Mucosa of rectum (tissue), 2 donors: ENCODE results near the gene GRB7.

Experiments used
- H3K27ac ChIP-seq, 2 donors: one replicate each; pipeline ENCODE4 v1.7.0; 2013; ENCODE audit warnings: inconsistent platforms in 2 of 2, low read depth in 2 of 2, low read length in 2 of 2
- H3K27me3 ChIP-seq, 2 donors: one replicate each; pipeline ENCODE4 v1.7.0; 2013; ENCODE audit warnings: low read length in 2 of 2; ENCODE audit not compliant: control insufficient read depth in 2 of 2, insufficient read depth in 2 of 2
- H3K36me3 ChIP-seq, 2 donors: one replicate each; pipeline ENCODE4 v1.7.0; 2013; ENCODE audit warnings: low read length in 2 of 2; ENCODE audit not compliant: control insufficient read depth in 2 of 2, insufficient read depth in 2 of 2
- H3K4me1 ChIP-seq, 2 donors: one replicate each; pipeline ENCODE4 v1.7.0; 2013; ENCODE audit warnings: low read length in 2 of 2, mild to moderate bottlenecking in 1 of 2; ENCODE audit not compliant: control insufficient read depth in 2 of 2, insufficient read depth in 2 of 2
- H3K4me3 ChIP-seq, 2 donors: one replicate each; pipeline ENCODE4 v1.7.0; 2013; ENCODE audit warnings: low read length in 2 of 2
- H3K9ac ChIP-seq, 2 donors: one replicate each; pipeline ENCODE4 v1.7.0; 2013; ENCODE audit warnings: low read length in 2 of 2, low read depth in 1 of 2, mild to moderate bottlenecking in 1 of 2
- H3K9me3 ChIP-seq, 2 donors: one replicate each; pipeline ENCODE4 v1.7.0; 2013; ENCODE audit warnings: low read length in 2 of 2; ENCODE audit not compliant: control insufficient read depth in 2 of 2
- donor health status: healthy.
- donor health status: Normal muscosa, but diverticular disease.

The GRB7 gene

GRCh38 chr17:39750131-39751015 lies 12.6 kb downstream of the GRB7 start:
- no peak overlapping the region for H3K9ac ChIP-seq
- H3K36me3 ChIP-seq = peaks cover 2 to 3% of the 10 kb centered on the region in 2 donors
- H3K4me1 ChIP-seq = peaks cover 11 to 18% of the 10 kb centered on the region in 2 donors
- H3K4me3 ChIP-seq = no peak overlapping the region
- no peaks in the 10 kb centered on the region for H3K9me3 ChIP-seq
- no peak overlapping the region for H3K27ac ChIP-seq
- H3K27me3 ChIP-seq = no peaks in the 10 kb centered on the region

- Histone ChIP-seq H3K9ac (no peak overlapping the region), H3K4me3 (no peak overlapping the region), H3K27ac (no peak overlapping the region), H3K9me3 (no peaks in the 10 kb centered on the region), H3K27me3 (no peaks in the 10 kb centered on the region), H3K4me1 (peaks cover 11 to 18% of the 10 kb centered on the region in 2 donors), H3K36me3 (no peaks in the 10 kb centered on the region)
Observed at GRCh38 chr17:39751016-39751543, 13.3 kb downstream of the GRB7 start.

DNA sequence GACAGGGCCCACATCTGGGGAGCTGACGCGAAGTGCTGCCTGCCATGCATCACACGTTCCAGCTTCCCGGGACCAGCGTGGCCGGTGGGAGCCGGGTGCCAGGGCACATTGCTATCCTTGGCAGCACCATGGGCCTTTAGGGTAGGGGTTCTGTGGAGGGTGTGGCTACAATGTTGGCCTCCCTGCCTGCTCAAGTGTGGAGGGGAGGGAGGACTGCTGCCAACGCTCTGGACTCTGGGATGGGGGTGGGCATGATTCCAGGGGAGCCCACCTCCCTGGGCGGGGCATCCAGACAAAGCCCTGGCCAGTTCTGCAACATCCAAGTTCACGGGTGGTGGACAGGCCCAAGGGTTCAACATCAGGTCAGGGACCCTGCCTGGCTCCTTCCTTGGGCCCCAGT lies 13.9 kb downstream of the GRB7 start:
- H3K27me3 ChIP-seq = no peaks in the 10 kb centered on the region
- no peaks in the 10 kb centered on the region for H3K9me3 ChIP-seq
- no peak overlapping the region for H3K4me3 ChIP-seq
- peaks cover 11 to 18% of the 10 kb centered on the region in 2 donors for H3K4me1 ChIP-seq
- H3K9ac ChIP-seq = no peak overlapping the region
- no peak overlapping the region for H3K27ac ChIP-seq
- H3K36me3 ChIP-seq = no peaks in the 10 kb centered on the region

GRCh38 chr17:39752241-39752881 lies 14.6 kb downstream of the GRB7 start:
- Histone ChIP-seq H3K27me3 (no peaks in the 10 kb centered on the region), H3K9ac (no peak overlapping the region), H3K4me1 (peaks cover 11 to 18% of the 10 kb centered on the region in 2 donors), H3K27ac (no peak overlapping the region), H3K36me3 (no peaks in the 10 kb centered on the region), H3K4me3 (no peak overlapping the region), H3K9me3 (no peaks in the 10 kb centered on the region)

GRCh38 chr17:39753514-39754160 lies 15.9 kb downstream of the GRB7 start:
- no peaks in the 10 kb centered on the region for H3K27me3 ChIP-seq
- no peaks in the 10 kb centered on the region for H3K9me3 ChIP-seq
- no peaks in the 10 kb centered on the region for H3K36me3 ChIP-seq
- peak overlapping the region; percentile 64 to 86 for H3K9ac ChIP-seq
- peak overlapping the region; percentile 69 to 81 for H3K4me3 ChIP-seq
- peak overlapping the region; percentile 90 to 96 for H3K27ac ChIP-seq
- H3K4me1 ChIP-seq = peaks cover 11 to 22% of the 10 kb centered on the region in 2 donors

DNA sequence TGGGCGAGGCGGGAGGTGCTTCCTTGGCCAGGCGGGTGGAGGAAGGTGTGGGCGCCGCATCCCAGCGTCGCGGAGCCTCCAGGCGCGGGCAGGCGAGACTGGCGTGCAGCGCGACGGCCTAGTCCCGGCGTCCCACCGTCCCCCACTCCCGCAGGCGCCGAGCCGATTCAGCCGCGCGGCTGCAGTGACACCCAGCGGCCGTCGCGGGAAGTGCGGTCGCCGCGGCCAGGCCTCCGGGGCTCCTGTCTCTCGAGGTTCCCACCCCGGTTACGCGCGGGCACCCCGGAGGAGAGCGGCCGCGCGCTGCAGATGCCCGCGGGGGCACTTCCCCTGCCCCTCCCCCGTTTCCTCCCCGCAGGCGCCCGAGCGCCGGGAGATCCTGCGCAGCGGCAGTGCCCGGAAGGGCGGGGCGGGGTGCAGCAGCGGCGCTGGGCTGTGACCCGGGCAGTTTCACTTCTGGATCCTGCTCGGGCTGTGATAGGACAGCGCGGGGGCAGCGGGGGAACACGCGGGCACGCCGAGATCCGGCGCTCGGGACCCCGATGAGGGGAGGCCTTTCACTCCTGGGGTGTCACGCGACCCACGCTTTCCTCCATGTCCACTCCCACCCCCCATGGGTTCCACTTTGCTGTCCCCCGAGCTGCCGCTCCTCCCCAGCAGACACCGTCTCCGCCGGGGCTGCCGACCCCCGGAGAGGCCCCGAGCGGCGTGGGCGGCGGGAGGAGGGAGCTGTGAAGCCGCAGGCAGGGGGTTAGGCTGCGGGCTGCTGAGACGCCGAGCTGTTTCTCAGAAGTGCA lies 16.6 kb downstream of the GRB7 start:
- H3K9ac ChIP-seq = peak overlapping the region; percentile 86 to 88
- H3K4me3 ChIP-seq = peak overlapping the region; percentile 69 to 81
- H3K9me3 ChIP-seq = no peaks in the 10 kb centered on the region
- no peaks in the 10 kb centered on the region for H3K36me3 ChIP-seq
- peak overlapping the region; percentile 90 to 96 for H3K27ac ChIP-seq
- no peaks in the 10 kb centered on the region for H3K27me3 ChIP-seq
- H3K4me1 ChIP-seq = peaks cover 11 to 22% of the 10 kb centered on the region in 2 donors

DNA sequence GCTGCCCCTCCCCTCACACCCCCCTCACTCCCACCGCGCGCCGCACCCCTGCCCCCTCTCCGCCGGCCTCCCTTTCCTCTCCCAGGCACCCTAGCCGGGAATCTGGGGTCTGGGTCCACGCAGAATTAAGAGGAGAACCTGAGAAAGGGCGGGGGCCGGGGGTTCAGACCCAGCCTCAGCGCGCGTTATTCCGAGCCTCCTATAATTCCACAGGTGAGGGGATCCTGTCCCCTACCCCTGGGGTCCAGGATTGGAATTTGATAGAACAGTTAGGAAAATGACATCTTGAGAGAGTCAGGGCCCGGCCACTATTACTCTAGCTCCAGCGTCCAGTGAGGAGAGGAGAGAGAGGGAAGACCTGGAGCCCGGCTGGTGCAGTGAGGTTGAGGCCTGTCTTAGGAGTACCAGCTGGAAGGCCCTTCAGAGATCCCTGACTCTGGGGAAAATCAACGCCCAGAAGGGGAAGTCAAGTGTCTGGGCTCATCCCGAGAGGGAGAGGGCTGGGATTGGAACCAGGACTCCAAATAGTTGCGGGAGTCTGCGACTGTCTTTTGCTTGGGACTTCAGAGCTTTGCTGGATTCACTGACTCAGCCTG lies 17.3 kb downstream of the GRB7 start:
- Histone ChIP-seq H3K27me3 (no peaks in the 10 kb centered on the region), H3K36me3 (no peaks in the 10 kb centered on the region), H3K4me3 (peak overlapping the region; percentile 69 to 81), H3K9me3 (no peaks in the 10 kb centered on the region), H3K27ac (peak overlapping the region; percentile 90 to 96), H3K4me1 (peaks cover 11 to 21% of the 10 kb centered on the region in 2 donors), H3K9ac (peak overlapping the region; percentile 86 to 88)

- peak overlapping the region; percentile 90 to 96 for H3K27ac ChIP-seq
- peak overlapping the region; percentile 36 to 86 for H3K9ac ChIP-seq
- peaks cover 11 to 18% of the 10 kb centered on the region in 2 donors for H3K4me1 ChIP-seq
- no peaks in the 10 kb centered on the region for H3K36me3 ChIP-seq
- no peaks in the 10 kb centered on the region for H3K9me3 ChIP-seq
- H3K4me3 ChIP-seq = no peak overlapping the region
- no peaks in the 10 kb centered on the region for H3K27me3 ChIP-seq
Observed at GRCh38 chr17:39755554-39756379, 18.0 kb downstream of the GRB7 start.
